Measurements from ENCODE around the gene ILKAP.

ILKAP gene

DNA sequence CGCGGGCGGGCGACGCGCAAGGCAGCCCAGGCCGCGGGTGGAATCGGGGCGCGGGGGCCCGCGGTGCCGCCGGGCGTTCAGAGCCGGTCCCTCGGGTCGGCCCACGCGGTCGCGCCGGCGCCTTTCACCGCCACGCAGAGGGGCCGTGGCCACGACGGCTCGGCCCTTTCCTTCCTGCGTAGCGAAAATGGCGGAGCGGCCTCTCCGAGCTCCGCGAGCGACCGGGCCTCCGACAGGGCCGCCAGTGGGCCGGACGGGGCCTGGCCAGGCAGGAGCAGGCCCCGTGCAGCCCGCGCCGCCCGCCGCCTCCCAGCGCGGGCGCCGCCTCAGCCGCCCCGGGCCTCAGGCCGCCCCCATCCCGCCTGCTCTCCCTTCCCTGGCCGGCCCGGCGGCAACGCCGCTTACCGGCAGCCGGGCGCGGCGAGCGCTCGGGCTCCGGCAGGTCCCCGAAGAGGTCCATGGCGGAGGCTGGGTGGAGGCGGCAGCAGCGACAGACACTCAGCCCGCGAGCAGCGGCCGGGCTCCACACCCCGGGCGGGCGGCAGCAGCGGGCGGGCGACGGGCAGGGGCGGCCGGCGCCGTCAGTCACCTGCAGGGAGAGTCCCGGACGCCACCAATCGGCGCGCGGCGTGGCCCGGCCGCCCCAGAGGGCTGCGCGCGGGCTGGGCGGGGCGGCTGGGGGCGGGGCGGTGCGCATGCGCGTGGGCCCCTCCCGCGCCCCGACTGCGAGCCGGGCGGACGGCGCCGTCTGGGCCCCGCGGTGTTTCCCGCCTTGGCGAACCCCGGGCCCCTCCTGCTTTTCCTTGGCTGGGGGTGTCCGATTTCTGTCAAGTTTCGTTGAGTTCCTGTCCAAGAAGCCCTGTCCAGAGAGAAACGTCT, at the start of gene ILKAP:
ILKAP (minus strand) TSS at position 602 of the 879 bp plus-strand sequence; CDS start at position 460, 142 bp downstream.
- DNase-seq = peak; percentile 18 to 69

GRCh38 chr2:238252766-238253630, 49.5 kb upstream of the ILKAP start:
- no peak for DNase-seq

DNA sequence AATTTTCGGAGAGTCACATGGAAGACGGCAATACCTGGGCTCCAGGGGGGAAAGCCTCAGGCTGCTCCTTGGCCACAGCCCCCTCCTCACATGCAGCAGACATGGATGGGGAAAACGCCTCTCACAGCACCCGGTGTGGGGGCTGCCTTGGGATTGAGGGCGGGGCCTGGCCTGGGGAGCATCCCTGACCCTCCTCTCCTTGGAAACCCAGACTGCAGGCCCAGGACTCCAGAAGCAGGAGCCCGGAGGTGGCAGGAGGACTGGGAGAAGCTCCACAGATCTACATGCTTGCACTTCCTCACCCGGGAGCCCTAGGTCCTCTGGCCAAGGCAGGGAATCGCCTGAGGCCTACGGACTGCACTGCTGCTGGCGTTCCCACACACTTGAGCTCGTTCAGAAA, 48.5 kb upstream of the ILKAP start:
- no peak for DNase-seq

DNA sequence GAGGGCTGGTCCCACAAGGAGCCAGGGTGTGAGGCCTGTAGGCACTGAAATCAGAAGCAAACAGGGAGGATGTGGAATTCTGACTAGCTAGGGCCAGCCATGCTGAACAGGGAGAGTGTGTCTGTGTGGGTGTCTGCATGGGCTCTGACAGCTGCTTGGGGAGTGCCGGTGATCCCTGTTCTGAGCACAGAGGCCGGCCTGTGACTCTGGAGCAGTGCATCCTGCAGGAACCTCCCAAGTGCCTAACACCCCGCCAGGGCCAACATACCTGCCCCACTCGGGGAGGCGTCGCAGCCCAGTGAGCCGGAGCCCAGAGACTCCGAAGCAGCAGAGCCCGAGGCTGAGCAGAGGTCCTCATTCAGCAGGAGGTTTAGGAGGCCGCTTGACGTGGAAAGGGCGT, 47.8 kb upstream of the ILKAP start:
- no peak for DNase-seq

GRCh38 chr2:238250896-238251295, 47.4 kb upstream of the ILKAP start:
- no peak for DNase-seq

DNA sequence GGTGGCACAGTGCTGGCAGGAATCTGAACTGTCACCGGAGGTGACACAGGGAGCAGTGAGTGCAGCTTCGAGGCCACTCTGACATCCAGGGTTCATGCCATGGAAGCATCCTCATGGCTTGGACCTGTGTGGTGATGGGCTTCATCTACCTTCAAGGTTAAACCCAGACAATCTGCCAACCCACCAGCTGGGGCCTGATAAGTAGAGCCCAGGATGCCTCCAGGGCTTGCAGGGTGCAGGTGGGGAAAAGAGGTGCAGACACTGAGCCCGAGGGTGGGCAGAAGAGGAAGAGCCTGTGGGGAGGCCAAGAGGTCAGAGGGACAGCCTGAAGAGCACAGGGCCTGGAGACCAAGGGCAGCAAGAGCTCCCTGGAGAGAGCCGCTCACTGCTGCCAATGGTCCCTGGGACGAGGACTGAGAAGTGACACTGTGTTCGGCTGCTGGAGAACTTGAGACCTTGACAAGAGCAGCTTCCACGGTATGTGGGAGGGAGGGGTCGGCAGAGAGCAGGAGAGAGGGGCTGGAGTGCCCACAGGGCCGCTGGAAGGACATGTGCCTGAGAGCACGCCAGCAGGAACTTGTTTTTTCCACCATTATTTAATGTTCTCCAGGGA, 44.5 kb upstream of the ILKAP start:
- DNase-seq = no peak

- no peak for DNase-seq
These were observed 43.7 kb upstream of the ILKAP start for GRCh38 chr2:238247002-238247822.

DNA sequence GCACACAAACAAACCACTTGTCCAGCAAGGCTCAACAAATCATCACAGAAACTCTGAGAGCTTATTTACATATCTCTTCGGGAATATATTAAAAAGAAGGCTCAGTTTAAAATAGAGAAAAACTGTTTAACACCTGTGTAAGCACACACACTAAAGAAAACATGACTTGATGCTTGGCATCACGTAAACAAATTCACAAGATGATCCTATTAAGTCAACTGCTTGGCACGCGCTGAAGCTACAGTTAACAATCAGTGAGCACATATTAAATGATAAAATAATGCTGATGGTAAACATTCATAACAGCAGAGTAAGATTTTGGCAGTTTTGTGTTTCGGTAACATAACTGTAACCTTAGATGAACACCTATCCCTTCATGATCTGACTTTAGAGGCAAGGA, 40.7 kb upstream of the ILKAP start:
- DNase-seq = no peak

GRCh38 chr2:238243496-238244076, 40.1 kb upstream of the ILKAP start:
- DNase-seq = no peak

DNA sequence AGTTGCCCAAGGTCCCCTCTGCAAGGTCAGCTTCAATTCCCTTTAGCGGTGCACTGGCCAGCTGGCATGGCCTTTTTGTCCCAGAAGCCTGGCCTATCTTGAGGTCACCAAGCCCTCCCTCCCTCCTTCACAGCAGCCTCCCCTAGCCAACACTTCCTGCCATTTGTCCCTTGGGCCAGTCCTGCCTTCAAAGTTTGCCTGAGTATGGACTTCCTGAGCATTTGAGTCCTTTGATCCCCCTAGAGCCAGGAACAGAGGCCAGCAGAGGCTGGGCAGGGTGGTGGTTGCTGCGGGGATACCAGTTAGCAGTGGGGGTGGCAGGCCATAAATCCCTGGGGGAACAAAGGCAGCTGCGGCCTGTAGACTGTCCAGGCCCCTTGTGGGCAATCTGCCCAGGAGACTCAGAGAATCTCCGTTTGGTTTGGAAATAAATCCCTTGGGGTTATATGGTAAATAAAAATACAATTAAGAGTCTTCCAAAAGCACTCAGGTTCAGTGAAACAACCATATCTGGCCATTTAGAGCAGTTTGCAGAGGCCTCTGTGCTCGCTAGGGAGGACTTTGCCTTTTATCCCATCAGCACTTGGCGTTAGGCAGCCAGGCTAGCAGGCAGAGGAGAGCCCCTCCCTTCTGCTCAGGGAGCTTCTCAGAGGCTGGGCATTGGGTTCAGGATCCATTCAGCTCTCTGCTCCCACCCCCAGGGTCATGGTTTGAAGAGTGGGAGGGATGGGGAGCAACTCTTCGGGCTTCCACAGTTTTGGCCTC, 39.4 kb upstream of the ILKAP start:
- no peak for DNase-seq

DNA sequence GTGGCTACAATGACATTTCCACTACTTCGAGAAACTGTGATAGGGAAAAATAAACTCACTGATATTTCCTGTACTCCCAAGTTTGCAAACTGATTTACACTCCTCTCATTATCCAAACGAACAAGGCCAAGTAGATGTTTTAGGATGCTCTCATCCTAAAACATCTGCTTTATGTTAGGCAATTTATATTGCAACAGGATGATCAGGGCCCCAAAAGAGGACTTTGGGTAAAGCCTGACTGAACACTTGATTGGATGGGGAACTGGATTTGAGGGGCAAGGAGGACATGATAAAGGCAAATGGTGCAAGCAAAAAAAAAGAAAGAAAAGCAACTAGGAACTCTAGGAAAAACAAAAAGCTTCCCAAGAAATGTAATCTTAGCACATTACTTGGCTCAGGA, 38.5 kb upstream of the ILKAP start:
- DNase-seq = no peak

DNA sequence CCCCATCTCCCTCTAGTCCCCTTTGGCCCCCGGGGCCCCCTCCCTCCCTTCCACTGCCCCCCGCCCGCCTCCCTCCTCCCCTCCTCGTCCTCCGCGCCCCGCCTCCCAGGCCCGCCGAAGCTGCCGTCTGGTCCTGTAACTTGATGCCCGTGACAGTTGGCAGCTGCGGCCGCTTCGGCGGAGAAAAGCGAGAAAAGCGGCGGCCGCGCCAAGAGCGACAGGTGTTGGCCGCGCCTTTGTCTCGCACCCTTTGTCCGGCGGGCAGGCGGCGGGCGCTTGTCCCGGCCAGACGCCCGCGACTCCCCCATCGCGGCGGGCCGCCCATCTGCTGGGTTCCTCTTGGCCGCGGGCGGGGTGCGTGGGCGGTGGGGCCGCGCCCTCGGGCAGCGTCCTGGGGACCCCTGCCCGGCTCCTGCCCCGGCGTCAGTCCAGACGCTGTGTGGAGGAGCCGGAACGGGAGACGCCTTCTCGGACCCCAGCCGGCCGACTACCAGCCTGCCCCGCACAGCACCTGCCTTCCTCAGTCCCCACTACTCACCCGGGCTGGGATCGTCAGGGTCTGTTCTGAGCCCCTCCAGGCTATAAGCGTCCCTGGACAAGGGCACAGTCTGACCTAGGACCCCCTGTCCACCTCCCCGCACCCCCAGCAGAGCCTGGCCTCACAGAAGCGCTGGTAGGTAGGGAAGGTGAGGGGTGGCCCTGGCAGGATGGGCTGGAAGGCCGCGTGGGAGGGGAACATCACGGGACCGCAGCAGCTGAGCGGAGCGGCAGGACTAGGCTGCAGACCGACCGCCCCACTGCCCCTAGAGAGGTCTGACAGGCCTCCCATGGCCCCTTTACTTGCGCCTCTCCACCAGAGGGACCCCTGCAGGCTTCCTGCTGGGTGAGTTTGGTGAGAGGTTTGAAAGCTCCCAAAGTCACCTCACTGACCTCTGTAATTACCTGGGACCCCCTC, 37.5 kb upstream of the ILKAP start:
- peak; percentile 67 to 81 for DNase-seq

DNA sequence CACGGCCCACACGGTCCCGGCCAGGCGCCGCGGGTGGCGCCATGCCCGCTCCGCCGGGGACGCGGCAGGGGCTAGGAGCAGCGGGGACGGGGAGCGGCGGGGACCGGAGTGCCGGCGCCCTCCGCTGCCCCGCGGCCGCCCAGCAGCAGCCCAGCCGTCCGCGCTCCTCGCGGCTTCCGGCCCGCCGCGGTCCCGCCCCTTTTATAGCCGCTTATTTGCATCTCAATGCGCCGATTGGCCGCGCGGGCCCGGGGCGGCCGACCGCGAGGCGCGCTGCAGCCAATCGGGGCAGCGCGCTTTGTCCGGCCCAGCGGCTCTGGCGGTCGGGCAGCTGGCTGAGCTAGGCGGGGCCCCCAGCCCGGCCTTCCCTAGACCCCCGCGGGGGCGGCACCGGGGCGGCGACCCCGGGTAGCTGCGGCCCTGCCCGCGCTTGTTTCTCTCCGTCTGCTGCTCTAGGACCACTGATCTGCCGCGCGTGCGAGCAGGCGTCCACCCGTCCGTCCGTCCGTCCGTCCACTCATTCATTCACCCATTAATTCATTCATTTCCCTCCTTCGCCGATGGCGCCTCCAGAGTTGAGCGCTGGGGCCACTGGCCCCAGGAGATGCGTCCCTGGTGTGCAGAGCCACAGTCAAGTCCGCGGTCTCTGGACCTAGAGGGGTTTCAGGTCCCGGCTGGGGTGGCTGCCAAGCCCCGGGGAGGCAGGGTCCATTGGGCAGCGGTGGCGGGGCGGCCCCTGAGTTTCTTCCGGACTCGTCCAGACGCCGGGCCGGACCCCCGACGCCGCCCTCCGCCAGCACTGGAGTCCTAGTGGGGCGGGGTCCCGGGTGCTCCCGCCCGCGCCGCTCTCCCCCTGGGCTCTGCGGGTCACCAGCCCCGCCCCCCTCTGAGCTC, 36.6 kb upstream of the ILKAP start, which contains the start of gene HES6:
HES6 (minus strand) TSS at position 176 of the 894 bp plus-strand sequence; CDS start at position 43, 133 bp downstream.
- peak; percentile 76 to 85 for DNase-seq

DNA sequence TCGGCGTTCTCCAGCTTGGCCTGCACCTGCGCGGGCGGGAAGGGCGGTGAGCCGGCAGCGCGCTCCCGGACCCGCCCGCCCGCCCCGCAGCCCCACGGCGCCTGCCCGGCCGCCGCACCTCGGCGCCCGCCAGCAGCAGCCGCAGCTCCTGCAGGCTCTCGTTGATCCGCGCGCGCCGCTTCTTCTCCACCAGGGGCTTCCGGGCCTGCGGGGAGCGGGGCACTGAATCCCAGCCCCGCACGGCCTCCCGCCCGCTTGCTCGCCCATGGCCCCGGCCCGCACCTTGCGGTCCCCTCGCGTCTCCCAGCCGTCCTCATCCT, 36.0 kb upstream of the ILKAP start:
- no peak for DNase-seq

GRCh38 chr2:238238766-238239542, 35.5 kb upstream of the ILKAP start:
- no peak for DNase-seq

GRCh38 chr2:238238311-238238765, 34.8 kb upstream of the ILKAP start:
- no peak for DNase-seq

GRCh38 chr2:238237431-238238135, 34.1 kb upstream of the ILKAP start:
- DNase-seq = no peak
